ENCODE data around the gene PTPN14.

DNA sequence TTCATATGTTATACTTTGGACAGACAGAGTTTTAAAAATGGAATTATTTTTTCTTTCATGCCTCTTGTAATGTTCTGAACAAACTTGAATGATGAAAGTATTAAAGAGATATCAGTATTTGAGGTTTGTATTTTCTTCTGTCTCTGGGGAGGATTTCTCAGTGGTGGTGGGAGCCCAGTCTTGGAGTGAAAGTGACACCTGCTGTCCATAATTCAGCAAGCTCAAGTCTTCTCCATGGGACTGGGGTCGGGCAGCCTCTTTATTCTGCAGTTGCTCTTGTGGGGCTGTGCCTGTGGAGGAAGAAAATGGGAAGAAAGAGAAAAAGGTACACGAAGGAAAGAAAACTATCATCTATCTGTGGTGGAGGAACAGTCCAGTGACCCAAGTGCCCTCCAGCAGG is 214.4 kb downstream of the PTPN14 start:
- TF ChIP-seq POLR2A (IDR thresholded peaks at IDR 0.05): no peak
- TF ChIP-seq CTCF (IDR thresholded peaks at IDR 0.05 in 4 of 5, conservative IDR thresholded peaks at IDR 0.05 in 1 of 5): no peak
